Type B pancreatic cell (in vitro differentiated cells): ENCODE results near the gene TP53I13. TPM values are rescaled to one million over a fixed set of nuclear protein-coding genes. Genes with fewer than 3 reads are reported as not detected.
A peak's percentile ranks its signal among the peaks of the same experiment; 100 is the strongest.

ENCODE experiments used
- DNase-seq: peaks from one replicate; pipeline ENCODE4 v3.0.0; 2021; ENCODE audit warnings: mixed read lengths; ENCODE audit not compliant: unreplicated experiment; ENCODE audit errors: extremely low spot score
- H3K27ac Mint-ChIP-seq: 2 replicates; pipeline ENCODE4 v1.8.0; 2021; ENCODE audit warnings: mild to moderate bottlenecking, mixed read lengths
- H3K27me3 Mint-ChIP-seq: 2 replicates; pipeline ENCODE4 v1.8.0; 2021; ENCODE audit warnings: mixed read lengths
- H3K36me3 Mint-ChIP-seq: 2 replicates; pipeline ENCODE4 v1.8.0; 2021; ENCODE audit warnings: mixed read lengths
- H3K4me1 Mint-ChIP-seq: one replicate; pipeline ENCODE4 v1.8.0; 2021; ENCODE audit warnings: mixed read lengths; ENCODE audit not compliant: unreplicated experiment
- H3K4me3 Mint-ChIP-seq: 2 replicates; pipeline ENCODE4 v1.8.0; 2021; ENCODE audit warnings: mild to moderate bottlenecking, mixed read lengths
- H3K9me3 Mint-ChIP-seq: 2 replicates; pipeline ENCODE4 v1.8.0; 2021; ENCODE audit warnings: mixed read lengths
- total RNA-seq: library from RNA; stranded (reverse); gene quantifications from 2 replicates; pipeline ENCODE4 v1.2.1, GENCODE V29; 2021; ENCODE audit warnings: low replicate concordance
- TF ChIP-seq, protein P1 (sequence below): fragments of 200-600 bp; sonication (generic); conservative IDR thresholded peaks from 2 replicates; pipeline ENCODE4 v1.5.0; 2021; ENCODE audit warnings: antibody characterized with exemption, mild to moderate bottlenecking

The TP53I13 gene
- total RNA-seq, 1 donor from 2014 or later: 50.3 TPM

DNA sequence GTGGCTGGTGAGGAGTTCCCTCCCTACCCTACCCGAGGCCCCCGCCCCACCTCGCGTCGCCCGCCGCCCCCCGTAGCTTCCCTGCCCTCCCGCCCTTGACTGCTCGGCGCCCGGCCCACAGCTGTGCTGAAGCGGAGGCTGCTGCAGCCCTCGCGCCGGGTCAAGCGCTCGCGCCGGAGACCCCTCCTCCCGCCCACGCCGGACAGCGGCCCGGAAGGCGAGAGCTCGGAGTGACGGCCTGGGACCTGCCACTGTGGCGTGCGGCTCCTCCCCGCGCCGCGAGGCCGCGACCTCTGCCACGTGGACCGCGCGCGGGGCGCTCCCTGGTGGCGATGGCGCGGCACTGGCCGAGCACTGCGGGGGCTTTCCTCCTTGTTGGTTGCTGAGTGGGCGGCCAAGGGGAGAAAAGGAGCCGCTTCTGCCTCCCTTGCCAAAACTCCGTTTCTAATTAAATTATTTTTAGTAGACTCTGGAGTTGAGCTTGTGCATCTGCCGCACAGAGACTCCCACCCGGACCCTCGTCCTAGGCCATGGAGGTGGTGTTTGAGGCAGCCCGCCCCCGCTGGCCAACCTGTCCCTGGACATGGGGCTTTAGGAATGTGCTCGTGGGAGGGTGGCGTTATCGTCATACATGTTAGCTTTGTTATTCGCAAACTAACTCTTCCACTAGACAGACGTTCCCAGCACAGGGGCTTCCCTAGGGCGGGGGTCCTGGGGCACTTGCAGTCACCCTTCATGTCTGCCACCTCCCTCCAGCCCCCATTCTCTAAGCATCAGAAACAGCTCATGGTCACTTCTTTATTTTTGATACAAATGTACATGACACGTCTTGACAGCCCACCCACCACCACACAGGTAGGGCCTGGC, 4.4 kb downstream of the TP53I13 start:
- Mint-ChIP-seq H3K36me3 (peaks cover 6% of the 10 kb centered on the region), H3K4me3 (no peak overlapping the region), H3K9me3 (no peaks in the 10 kb centered on the region), H3K4me1 (peaks cover 7% of the 10 kb centered on the region), H3K27ac (peak overlapping the region; percentile 48), H3K27me3 (peaks cover 6% of the 10 kb centered on the region)
- peak; percentile 80 for DNase-seq
- TF ChIP-seq, protein P1, sequence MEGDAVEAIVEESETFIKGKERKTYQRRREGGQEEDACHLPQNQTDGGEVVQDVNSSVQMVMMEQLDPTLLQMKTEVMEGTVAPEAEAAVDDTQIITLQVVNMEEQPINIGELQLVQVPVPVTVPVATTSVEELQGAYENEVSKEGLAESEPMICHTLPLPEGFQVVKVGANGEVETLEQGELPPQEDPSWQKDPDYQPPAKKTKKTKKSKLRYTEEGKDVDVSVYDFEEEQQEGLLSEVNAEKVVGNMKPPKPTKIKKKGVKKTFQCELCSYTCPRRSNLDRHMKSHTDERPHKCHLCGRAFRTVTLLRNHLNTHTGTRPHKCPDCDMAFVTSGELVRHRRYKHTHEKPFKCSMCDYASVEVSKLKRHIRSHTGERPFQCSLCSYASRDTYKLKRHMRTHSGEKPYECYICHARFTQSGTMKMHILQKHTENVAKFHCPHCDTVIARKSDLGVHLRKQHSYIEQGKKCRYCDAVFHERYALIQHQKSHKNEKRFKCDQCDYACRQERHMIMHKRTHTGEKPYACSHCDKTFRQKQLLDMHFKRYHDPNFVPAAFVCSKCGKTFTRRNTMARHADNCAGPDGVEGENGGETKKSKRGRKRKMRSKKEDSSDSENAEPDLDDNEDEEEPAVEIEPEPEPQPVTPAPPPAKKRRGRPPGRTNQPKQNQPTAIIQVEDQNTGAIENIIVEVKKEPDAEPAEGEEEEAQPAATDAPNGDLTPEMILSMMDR: peak; percentile 84

DNA sequence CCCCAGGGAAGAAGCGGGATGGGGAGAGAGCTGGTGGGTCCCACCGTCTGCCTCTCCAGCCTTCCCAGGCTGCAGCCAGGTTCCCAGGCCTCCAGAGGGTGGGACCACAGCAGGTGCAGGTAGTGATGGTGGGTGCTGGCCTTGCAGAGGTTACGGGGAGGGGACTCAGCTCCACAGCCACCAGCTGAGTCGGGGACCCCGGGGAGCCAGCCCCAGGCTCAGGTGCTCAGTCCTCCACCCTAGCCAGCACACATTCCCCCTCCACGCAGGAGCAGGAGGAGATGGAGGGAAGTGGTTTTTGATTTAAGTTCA, 5.0 kb downstream of the TP53I13 start:
- DNase-seq: peak; percentile 64
- Mint-ChIP-seq H3K9me3 (no peaks in the 10 kb centered on the region), H3K27ac (no peak overlapping the region), H3K4me3 (no peak overlapping the region), H3K36me3 (peaks cover 6% of the 10 kb centered on the region), H3K27me3 (peaks cover 3% of the 10 kb centered on the region), H3K4me1 (peaks cover 7% of the 10 kb centered on the region)
- TF ChIP-seq, protein P1: no peak

DNA sequence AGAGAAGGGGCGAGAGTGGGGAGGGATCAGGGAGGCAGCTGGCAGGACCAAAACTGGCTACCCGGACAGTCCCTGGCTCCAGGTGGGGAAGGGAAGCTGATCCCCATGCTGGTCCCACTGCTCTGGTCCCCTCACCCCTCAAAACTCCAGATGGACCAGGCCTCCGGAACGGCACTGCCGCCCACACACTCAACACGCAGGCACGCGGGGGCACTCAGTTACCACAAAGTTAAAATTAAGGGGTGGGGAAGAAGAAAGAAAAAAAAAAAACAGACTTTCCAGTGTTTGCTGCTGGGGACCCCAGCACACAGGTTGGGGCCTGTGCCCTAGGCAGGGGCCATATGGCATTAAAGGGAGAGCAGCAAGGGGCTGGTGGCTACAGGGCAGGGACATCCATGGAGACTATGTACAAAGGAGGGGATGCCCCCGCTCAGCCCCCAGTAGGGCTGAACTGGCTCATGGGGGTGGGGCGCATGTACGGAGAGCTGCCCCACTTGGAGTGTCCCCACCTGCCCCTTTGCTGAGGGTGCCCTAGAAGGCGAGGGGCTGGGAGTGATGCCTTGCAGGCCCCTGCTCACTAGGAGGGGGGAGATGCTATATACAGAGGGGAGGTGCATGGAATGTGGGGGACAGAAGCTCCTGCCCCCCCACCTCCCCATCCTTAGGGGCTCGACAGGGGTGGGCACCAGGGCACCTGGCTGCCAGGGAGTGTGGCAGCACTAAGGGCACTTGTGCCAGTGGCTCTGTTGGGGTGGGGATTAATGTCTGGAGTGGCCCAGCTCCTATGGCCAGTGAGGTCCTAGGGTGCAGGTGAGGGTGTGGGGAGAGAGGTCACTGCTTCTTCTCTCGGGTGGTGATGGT, 5.6 kb downstream of the TP53I13 start:
- H3K27me3 Mint-ChIP-seq: peaks cover 2% of the 10 kb centered on the region
- TF ChIP-seq, protein P1: no peak
- peak overlapping the region; percentile 50 for H3K27ac Mint-ChIP-seq
- H3K4me3 Mint-ChIP-seq: no peak overlapping the region
- peaks cover 7% of the 10 kb centered on the region for H3K4me1 Mint-ChIP-seq
- peak; percentile 62 for DNase-seq
- no peaks in the 10 kb centered on the region for H3K9me3 Mint-ChIP-seq
- H3K36me3 Mint-ChIP-seq: peaks cover 6% of the 10 kb centered on the region

DNA sequence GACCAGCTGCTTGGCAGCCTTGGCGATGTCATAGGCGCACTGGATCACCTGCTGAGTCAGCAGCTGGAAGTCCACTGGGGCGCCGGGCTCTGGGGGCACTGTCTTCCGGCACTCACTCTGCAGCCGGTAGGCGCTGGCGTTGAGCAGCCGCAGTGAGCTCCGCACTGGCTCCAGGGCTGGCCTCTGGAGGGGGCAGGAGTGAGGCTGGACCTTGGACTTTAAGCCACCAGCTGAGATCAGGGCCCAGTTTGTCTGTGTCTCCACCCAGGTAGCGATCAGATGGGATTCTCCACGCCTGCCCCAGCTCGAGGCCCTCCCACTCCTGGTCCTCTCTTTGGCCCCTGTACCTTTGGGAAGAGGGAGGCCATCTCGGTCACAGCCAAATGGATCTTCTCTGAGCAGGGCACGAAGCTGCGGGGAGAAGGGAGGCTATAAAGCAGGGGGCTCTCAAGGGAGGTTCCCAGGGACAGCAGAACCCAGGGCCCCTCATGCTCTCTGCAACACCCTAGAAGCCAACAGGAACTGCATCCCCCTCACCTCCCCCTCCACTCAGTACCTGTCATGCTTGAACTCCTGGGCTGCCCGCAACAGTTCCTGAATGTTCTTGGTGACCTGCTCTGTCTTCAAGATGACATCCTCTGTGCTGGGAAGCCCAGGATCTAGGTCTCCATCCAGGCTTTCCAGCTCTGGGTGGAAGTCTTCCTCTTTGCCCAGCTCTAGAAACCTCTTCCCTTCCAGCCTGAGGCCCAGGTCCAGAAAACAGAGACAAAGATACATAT, 6.4 kb downstream of the TP53I13 start:
- H3K9me3 Mint-ChIP-seq: no peaks in the 10 kb centered on the region
- TF ChIP-seq, protein P1: no peak
- H3K4me3 Mint-ChIP-seq: no peak overlapping the region
- peak overlapping the region; percentile 50 for H3K27ac Mint-ChIP-seq
- H3K27me3 Mint-ChIP-seq: no peaks in the 10 kb centered on the region
- peaks cover 7% of the 10 kb centered on the region for H3K4me1 Mint-ChIP-seq
- DNase-seq: peak; percentile 45
- peaks cover 7% of the 10 kb centered on the region for H3K36me3 Mint-ChIP-seq

DNA sequence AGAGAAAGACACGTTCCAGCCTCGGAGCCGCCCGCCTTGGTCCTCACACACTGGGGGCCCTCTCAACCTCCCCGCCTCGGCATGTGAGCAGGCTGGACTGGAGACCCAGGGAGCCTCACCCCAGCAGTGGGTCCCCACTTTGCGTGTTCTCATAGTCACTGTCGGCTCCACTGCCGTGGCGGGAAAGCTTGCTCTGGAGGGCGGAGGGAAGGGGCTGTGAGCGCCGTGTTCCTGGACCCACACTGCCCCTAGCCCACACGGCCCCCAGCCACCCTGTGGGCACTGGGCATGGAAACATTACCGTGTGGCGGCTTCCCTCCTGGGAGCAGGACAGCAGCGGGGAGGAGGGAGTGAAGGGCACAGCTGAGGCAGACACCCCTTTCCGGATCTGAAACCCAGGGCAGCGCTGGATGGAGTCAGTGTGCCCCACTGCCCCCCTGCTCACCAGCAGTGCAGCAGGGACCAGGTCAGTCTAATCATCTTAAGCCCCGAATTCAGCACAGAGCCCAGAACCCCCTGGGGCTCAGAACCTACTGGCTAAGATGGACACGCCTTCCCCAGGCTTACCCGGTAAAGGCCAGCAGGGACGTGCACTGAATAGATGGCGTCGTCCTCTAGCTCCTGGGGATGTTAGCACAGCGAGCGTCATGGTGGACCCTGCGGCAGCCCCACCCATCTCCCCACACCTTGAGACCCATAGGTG, 7.2 kb downstream of the TP53I13 start:
- Mint-ChIP-seq H3K9me3 (no peaks in the 10 kb centered on the region), H3K27me3 (no peaks in the 10 kb centered on the region), H3K27ac (peak overlapping the region; percentile 50), H3K4me3 (no peak overlapping the region), H3K4me1 (peaks cover 10% of the 10 kb centered on the region), H3K36me3 (peaks cover 12% of the 10 kb centered on the region)
- TF ChIP-seq, protein P1: no peak
- DNase-seq: peak; percentile 68
